Measurements from ENCODE around the gene NANP.
"Not testable (repeated sequence)": the region's sequence is repeated elsewhere in the genome, so short reads cannot be mapped to it uniquely, and the experiment has no call there.

NANP gene

GRCh38 chr20:25623736-25624499 lies at the start of gene NANP:
Gene NANP, minus strand, starts transcription at chr20:25624014. Its CDS starts 66 bp downstream, at chr20:25623948.
- Histone ChIP-seq H3K9me3 (ENCODE audit: control insufficient read depth, insufficient read depth, low read length) (no peaks in the 10 kb centered on the region), H3K9ac (ENCODE audit: low read depth, low read length) (peak within 1 kb of the TSS; percentile 84), H3K4me1 (ENCODE audit: insufficient read depth, low read length) (peaks cover 10% of the 10 kb centered on the region; the same call in 1 of the 2 replicates), H3K36me3 (ENCODE audit: insufficient read depth, low read length) (no peaks in the 10 kb centered on the region)

- H3K4me1 ChIP-seq (ENCODE audit: insufficient read depth, low read length), result no peaks in the 10 kb centered on the region
- H3K9me3 ChIP-seq (ENCODE audit: control insufficient read depth, insufficient read depth, low read length), result no peaks in the 10 kb centered on the region
- peaks cover 22% of the 10 kb centered on the region for H3K36me3 ChIP-seq (ENCODE audit: insufficient read depth, low read length)
- no peak overlapping the region for H3K9ac ChIP-seq (ENCODE audit: low read depth, low read length)
These were observed 48.9 kb upstream of the NANP start for GRCh38 chr20:25672659-25673235.

DNA sequence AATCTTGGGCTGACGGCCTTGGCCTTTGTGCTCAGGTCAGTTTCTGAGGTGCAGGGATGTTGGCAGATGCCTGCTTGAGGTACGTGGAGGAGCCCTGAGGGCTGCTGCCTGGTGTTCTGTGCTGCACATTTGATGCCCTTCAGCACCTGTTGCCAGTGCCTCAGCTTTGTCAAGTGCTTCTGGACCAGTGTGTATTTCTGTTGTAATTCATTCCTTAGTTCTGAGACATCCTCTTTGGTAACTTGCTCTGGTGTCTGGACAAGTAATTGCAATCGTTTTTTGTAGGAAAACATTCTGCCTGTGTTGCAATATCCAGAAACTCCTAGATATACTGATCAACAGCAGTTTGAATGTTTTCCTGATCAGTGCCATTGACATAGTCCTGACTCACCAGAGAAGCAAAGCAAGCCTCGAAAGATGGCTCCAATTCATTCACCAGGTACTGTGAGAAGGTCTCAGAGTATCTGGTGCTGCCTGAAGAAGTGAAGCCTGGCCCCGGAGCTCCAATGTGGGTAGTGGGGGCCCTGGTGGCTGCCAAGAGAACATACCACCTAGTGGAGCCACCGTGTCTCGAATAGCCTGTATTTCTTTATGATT lies 46.1 kb upstream of the NANP start:
- Histone ChIP-seq H3K36me3 (ENCODE audit: insufficient read depth, low read length) (peaks cover 12% of the 10 kb centered on the region), H3K9me3 (ENCODE audit: control insufficient read depth, insufficient read depth, low read length) (no peaks in the 10 kb centered on the region), H3K4me1 (ENCODE audit: insufficient read depth, low read length) (no peaks in the 10 kb centered on the region), H3K9ac (ENCODE audit: low read depth, low read length) (no peak overlapping the region)

- H3K4me1 ChIP-seq (ENCODE audit: insufficient read depth, low read length), result no peaks in the 10 kb centered on the region
- H3K9ac ChIP-seq (ENCODE audit: low read depth, low read length), result no peak overlapping the region
- H3K9me3 ChIP-seq (ENCODE audit: control insufficient read depth, insufficient read depth, low read length), result peaks cover under 1% of the 10 kb centered on the region; the same call in 1 of the 2 replicates
- peaks cover 5% of the 10 kb centered on the region; the same call in 1 of the 2 replicates for H3K36me3 ChIP-seq (ENCODE audit: insufficient read depth, low read length)
These were observed 44.6 kb upstream of the NANP start for GRCh38 chr20:25668446-25668845.

DNA sequence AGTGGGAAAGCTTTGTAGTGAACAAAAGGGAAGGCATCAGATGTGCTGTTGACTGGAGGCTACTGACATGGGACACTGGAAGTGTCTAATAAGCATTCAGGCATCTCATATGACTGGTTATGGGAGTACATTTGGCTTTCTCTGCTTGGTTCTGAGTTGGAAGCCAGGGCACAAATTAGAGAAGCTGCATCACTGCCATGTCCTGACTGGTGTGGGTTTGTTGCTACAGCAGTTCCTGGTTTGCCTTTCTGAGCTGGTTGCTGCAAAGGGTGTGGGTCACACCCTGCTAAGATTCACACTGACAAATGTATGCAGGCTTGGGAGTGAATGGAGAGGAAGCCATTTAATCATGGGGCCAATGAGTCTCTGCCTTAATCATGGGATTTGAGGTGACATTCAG lies 36.2 kb upstream of the NANP start:
- Histone ChIP-seq H3K9me3 (ENCODE audit: control insufficient read depth, insufficient read depth, low read length) (peaks cover 2% of the 10 kb centered on the region; the same call in 1 of the 2 replicates), H3K36me3 (ENCODE audit: insufficient read depth, low read length) (no peaks in the 10 kb centered on the region), H3K9ac (ENCODE audit: low read depth, low read length) (no peak overlapping the region), H3K4me1 (ENCODE audit: insufficient read depth, low read length) (no peaks in the 10 kb centered on the region)

GRCh38 chr20:25654487-25654886 lies 30.7 kb upstream of the NANP start:
- no peaks in the 10 kb centered on the region for H3K9me3 ChIP-seq (ENCODE audit: control insufficient read depth, insufficient read depth, low read length)
- no peaks in the 10 kb centered on the region for H3K4me1 ChIP-seq (ENCODE audit: insufficient read depth, low read length)
- no peaks in the 10 kb centered on the region for H3K36me3 ChIP-seq (ENCODE audit: insufficient read depth, low read length)
- no peak overlapping the region for H3K9ac ChIP-seq (ENCODE audit: low read depth, low read length)

DNA sequence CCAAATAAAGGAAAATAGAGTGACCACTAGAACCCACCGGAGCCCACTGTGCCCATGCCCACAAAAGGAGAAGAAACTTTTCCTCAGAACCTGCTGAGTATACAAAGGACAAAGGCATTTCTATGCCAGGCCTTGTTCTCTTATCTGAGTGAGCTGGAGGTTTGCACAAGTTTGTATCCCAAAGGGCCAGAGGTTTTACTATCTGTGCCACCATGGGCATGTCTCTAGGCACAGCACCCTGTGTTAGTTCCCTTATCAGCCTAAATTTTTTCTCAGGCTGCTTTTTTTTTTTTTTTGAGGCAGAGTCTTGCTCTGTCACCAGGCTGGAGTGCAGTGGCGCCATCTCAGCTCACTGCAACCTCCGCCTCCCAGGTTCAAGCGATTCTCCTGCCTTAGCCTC lies 29.1 kb upstream of the NANP start:
- not testable (repeated sequence) for H3K4me1 ChIP-seq (ENCODE audit: insufficient read depth, low read length); H3K9me3 ChIP-seq (ENCODE audit: control insufficient read depth, insufficient read depth, low read length); H3K9ac ChIP-seq (ENCODE audit: low read depth, low read length); H3K36me3 ChIP-seq (ENCODE audit: insufficient read depth, low read length)

DNA sequence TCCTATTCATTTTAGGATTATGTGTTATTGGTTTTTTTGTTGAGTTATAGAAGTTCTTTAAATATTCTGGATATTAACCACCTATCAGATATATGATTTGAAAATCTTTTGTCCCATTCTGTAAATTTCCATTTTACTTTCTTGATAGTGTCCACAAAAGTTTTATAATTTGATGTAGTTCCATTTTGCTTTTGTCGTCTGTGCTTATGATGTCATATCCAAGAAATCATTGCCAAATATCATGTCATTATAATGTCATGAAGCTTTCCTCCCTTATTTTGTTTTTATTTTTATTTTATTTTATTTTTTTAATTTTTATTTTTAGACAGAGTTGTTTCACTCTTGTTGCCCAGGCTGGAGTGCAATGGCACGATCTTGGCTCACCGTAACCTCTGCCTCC lies 21.0 kb upstream of the NANP start:
- Histone ChIP-seq H3K4me1 (ENCODE audit: insufficient read depth, low read length) (peaks cover 7% of the 10 kb centered on the region; the same call in 1 of the 2 replicates), H3K36me3 (ENCODE audit: insufficient read depth, low read length) (no peaks in the 10 kb centered on the region), H3K9ac (ENCODE audit: low read depth, low read length) (no peak overlapping the region), H3K9me3 (ENCODE audit: control insufficient read depth, insufficient read depth, low read length) (no peaks in the 10 kb centered on the region)

DNA sequence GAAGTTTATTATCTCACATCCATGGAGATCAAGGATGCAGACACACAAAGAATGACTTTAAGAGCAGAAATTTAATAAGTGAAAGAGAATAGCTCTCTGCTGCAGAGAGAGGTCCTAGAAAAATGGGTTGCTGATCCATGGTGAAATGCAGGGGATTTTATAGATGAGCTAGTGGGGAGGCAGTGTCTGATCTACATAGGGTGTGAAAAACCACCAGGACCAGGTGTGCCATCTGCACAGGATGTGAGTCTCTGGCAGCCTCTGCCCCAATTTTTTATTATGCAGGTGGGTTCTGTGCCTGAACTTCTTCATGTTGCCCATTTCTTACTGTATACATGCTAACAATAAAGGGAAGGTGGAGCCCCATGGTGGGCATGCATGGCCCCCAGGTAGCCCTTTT lies 19.9 kb upstream of the NANP start:
- Histone ChIP-seq H3K36me3 (ENCODE audit: insufficient read depth, low read length) (no peaks in the 10 kb centered on the region), H3K4me1 (ENCODE audit: insufficient read depth, low read length) (peaks cover 7% of the 10 kb centered on the region; the same call in 1 of the 2 replicates), H3K9ac (ENCODE audit: low read depth, low read length) (no peak overlapping the region), H3K9me3 (ENCODE audit: control insufficient read depth, insufficient read depth, low read length) (no peaks in the 10 kb centered on the region)

- H3K4me1 ChIP-seq (ENCODE audit: insufficient read depth, low read length), result no peaks in the 10 kb centered on the region
- peaks cover 18% of the 10 kb centered on the region for H3K9me3 ChIP-seq (ENCODE audit: control insufficient read depth, insufficient read depth, low read length)
- no peak overlapping the region for H3K9ac ChIP-seq (ENCODE audit: low read depth, low read length)
- no peaks in the 10 kb centered on the region for H3K36me3 ChIP-seq (ENCODE audit: insufficient read depth, low read length)
These were observed 13.4 kb upstream of the NANP start for GRCh38 chr20:25637247-25637646.

DNA sequence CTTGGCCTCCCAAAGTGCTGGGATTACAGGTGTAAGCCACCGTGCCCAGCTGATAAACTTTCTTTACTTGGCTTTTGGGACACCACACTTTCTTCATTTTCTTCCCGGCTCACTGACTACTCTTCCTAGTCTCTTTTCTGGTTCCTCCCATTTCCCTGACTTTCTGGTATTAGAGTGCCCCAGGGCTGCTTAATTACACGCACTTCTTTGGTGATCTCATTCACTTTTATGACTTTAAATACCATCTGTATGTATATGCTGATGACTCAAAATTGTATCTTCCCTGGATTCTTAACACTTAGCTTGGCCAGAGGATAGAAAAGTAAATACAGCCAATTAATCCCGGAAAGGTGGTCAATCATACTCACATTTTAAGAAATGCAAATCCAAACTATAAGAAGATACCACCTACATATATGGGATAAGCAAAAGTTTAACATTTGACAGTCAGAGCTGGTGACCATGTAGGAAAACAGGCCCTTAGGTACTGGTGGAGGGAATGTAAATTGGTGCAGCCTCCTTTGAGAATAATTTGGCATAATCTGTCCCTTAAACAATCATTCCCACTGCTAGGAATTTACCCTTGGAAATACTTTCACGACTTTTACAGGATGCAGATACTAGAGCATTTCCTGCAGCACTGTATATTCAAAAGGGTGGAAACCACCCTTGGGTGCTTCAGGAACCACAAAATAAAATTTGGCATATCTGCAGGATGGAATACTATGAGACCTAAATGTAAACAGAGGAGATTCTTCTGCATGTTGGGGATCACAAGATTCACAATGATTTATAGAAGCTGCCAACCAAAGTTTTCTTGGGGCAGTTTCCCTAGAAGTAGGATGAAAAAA lies 9.4 kb upstream of the NANP start:
- no peaks in the 10 kb centered on the region for H3K4me1 ChIP-seq (ENCODE audit: insufficient read depth, low read length)
- H3K9ac ChIP-seq (ENCODE audit: low read depth, low read length), result no peak overlapping the region
- peaks cover 18% of the 10 kb centered on the region for H3K9me3 ChIP-seq (ENCODE audit: control insufficient read depth, insufficient read depth, low read length)
- H3K36me3 ChIP-seq (ENCODE audit: insufficient read depth, low read length), result no peaks in the 10 kb centered on the region

- H3K9me3 ChIP-seq (ENCODE audit: control insufficient read depth, insufficient read depth, low read length); H3K4me1 ChIP-seq (ENCODE audit: insufficient read depth, low read length); H3K36me3 ChIP-seq (ENCODE audit: insufficient read depth, low read length); H3K9ac ChIP-seq (ENCODE audit: low read depth, low read length): not testable (repeated sequence)
These were observed 6.8 kb upstream of the NANP start for GRCh38 chr20:25630615-25631014.

DNA sequence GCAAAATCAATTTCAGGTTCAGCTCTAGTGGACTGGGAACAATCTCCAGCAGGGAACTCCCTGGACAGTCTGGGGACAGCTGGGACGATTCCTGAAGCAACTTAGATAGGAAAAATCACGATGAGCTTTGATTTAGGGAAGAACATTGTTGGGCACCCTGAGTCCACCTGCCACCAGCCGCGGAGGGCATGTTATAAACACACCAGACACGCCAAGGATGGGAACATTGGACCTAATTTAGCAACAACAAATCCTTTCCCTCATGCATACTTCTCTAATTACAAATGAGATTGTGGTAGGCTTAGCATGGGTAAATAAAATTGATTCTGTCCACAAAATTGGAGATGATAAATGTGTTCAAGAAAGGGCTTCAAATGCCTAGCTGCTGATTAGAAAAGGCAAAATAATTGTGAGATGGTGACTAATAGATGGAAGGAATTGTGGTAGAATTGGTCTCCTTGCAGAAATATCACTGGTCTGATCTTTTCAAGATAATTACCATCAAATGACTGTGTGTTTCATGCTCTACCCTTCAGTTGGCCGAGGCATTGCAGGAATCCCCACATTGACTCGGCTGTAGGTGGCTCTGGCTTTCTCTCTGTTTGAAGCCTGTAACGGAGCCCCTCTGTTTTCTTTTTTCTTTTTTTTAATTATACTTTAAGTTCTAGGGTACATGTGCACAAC lies 6.1 kb upstream of the NANP start:
- H3K9ac ChIP-seq (ENCODE audit: low read depth, low read length), result no peak overlapping the region
- H3K4me1 ChIP-seq (ENCODE audit: insufficient read depth, low read length), result no peaks in the 10 kb centered on the region
- H3K9me3 ChIP-seq (ENCODE audit: control insufficient read depth, insufficient read depth, low read length), result no peaks in the 10 kb centered on the region
- no peaks in the 10 kb centered on the region for H3K36me3 ChIP-seq (ENCODE audit: insufficient read depth, low read length)

GRCh38 chr20:25626779-25627178 lies 3.0 kb upstream of the NANP start:
- Histone ChIP-seq H3K36me3 (ENCODE audit: insufficient read depth, low read length) (no peaks in the 10 kb centered on the region), H3K9me3 (ENCODE audit: control insufficient read depth, insufficient read depth, low read length) (no peaks in the 10 kb centered on the region), H3K4me1 (ENCODE audit: insufficient read depth, low read length) (peaks cover 7% of the 10 kb centered on the region; the same call in 1 of the 2 replicates), H3K9ac (ENCODE audit: low read depth, low read length) (no peak overlapping the region)

All from ES-I3 (cell line).